ENCODE measurements around the gene ABHD10.

DNA sequence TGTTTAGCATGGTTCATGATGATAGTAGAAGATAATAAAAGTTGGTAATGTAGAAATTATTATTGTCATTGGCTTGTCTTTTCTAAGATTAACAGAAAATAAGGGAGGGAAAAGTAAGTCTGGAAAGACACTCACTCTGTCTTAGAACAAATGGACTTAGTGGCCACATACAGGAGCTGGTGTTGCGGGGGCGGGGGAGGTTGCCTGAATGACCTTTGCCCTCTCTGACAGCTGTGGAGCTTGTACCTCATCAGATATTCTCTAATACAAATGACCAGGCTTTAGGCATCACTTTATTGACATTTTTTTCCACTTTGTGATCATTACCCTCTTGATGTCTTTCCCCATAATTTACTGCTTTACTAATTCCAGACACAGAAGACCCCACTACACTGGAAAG lies 25.8 kb downstream of the ABHD10 start:
- TF ChIP-seq, protein P1, sequence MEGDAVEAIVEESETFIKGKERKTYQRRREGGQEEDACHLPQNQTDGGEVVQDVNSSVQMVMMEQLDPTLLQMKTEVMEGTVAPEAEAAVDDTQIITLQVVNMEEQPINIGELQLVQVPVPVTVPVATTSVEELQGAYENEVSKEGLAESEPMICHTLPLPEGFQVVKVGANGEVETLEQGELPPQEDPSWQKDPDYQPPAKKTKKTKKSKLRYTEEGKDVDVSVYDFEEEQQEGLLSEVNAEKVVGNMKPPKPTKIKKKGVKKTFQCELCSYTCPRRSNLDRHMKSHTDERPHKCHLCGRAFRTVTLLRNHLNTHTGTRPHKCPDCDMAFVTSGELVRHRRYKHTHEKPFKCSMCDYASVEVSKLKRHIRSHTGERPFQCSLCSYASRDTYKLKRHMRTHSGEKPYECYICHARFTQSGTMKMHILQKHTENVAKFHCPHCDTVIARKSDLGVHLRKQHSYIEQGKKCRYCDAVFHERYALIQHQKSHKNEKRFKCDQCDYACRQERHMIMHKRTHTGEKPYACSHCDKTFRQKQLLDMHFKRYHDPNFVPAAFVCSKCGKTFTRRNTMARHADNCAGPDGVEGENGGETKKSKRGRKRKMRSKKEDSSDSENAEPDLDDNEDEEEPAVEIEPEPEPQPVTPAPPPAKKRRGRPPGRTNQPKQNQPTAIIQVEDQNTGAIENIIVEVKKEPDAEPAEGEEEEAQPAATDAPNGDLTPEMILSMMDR (IDR thresholded peaks at IDR 0.05), result no peak
- TF ChIP-seq POLR2AphosphoS5 (IDR thresholded peaks at IDR 0.05) (no peak), POLR2A (IDR thresholded peaks at IDR 0.05) (no peak)

Data from upper lobe of left lung (tissue), 4 donors.